Measurements from ENCODE around the gene CYP2D6.
"Not testable (repeated sequence)": the region's sequence is repeated elsewhere in the genome, so short reads cannot be mapped to it uniquely, and the experiment has no call there.

The CYP2D6 gene

GRCh38 chr22:42158456-42159132, 28.0 kb upstream of the CYP2D6 start:
- DNase-seq (ENCODE audit: low spot score): no peak

GRCh38 chr22:42156598-42156997, 26.0 kb upstream of the CYP2D6 start:
- DNase-seq (ENCODE audit: low spot score): no peak

- DNase-seq (ENCODE audit: low spot score): no peak
Measured at GRCh38 chr22:42156121-42156520, 25.5 kb upstream of the CYP2D6 start.

- no peak for DNase-seq (ENCODE audit: low spot score)
Measured at GRCh38 chr22:42155053-42155543, 24.5 kb upstream of the CYP2D6 start.

- no peak for DNase-seq (ENCODE audit: low spot score)
Measured at GRCh38 chr22:42154293-42155052, 23.9 kb upstream of the CYP2D6 start.

GRCh38 chr22:42152661-42153270, 22.2 kb upstream of the CYP2D6 start:
- no peak for DNase-seq (ENCODE audit: low spot score)

- no peak for DNase-seq (ENCODE audit: low spot score)
Measured at GRCh38 chr22:42151924-42152635, 21.5 kb upstream of the CYP2D6 start.

GRCh38 chr22:42150727-42151590, 20.3 kb upstream of the CYP2D6 start:
- no peak for DNase-seq (ENCODE audit: low spot score)

GRCh38 chr22:42149798-42150197, 19.2 kb upstream of the CYP2D6 start:
- DNase-seq (ENCODE audit: low spot score): not testable (repeated sequence)

GRCh38 chr22:42145175-42145574, 14.6 kb upstream of the CYP2D6 start:
- no peak for DNase-seq (ENCODE audit: low spot score)

GRCh38 chr22:42143859-42144822, 13.5 kb upstream of the CYP2D6 start:
- DNase-seq (ENCODE audit: low spot score): peak; percentile 59

GRCh38 chr22:42142771-42143461, 12.3 kb upstream of the CYP2D6 start:
- DNase-seq (ENCODE audit: low spot score): peak; percentile 60

- peak; percentile 48 for DNase-seq (ENCODE audit: low spot score)
Measured at GRCh38 chr22:42141307-42142057, 10.9 kb upstream of the CYP2D6 start.

GRCh38 chr22:42140153-42140552, 9.5 kb upstream of the CYP2D6 start:
- DNase-seq (ENCODE audit: low spot score): not testable (repeated sequence)

GRCh38 chr22:42139508-42139907, 8.9 kb upstream of the CYP2D6 start:
- not testable (repeated sequence) for DNase-seq (ENCODE audit: low spot score)

- no peak for DNase-seq (ENCODE audit: low spot score)
Measured at GRCh38 chr22:42138972-42139371, 8.4 kb upstream of the CYP2D6 start.

- DNase-seq (ENCODE audit: low spot score): no peak
Measured at GRCh38 chr22:42138122-42138770, 7.6 kb upstream of the CYP2D6 start.

- not testable (repeated sequence) for DNase-seq (ENCODE audit: low spot score)
Measured at GRCh38 chr22:42135688-42136087, 5.1 kb upstream of the CYP2D6 start.

All from left forelimb (tissue), 1 donor.